Activated CD8-positive, alpha-beta memory T cell treated with anti-CD3 and anti-CD28 coated beads for 4 hours (primary cell): ENCODE measurements around the gene CEACAM3.

ENCODE experiments used
- DNase-seq, 2 donors: peaks; one replicate each; pipeline ENCODE4 v3.0.0-alpha.2; 2020; ENCODE audit warnings: low read depth in 2 of 2

CEACAM3 gene

GRCh38 chr19:41792513-41793413 is 3.6 kb upstream of the CEACAM3 start:
- DNase-seq: peak in 1 of 2 donors; percentile 30

GRCh38 chr19:41793414-41793727 is 3.0 kb upstream of the CEACAM3 start:
- no peak for DNase-seq

GRCh38 chr19:41795031-41795461 is 1.3 kb upstream of the CEACAM3 start:
- DNase-seq: peak; percentile 26 to 45

- no peak for DNase-seq
These were observed 514 bp downstream of the CEACAM3 start for GRCh38 chr19:41796901-41797300.

- no peak for DNase-seq
These were observed 3.1 kb downstream of the CEACAM3 start for GRCh38 chr19:41799444-41800000.

- DNase-seq: no peak
These were observed 4.6 kb downstream of the CEACAM3 start for GRCh38 chr19:41801031-41801430.

GRCh38 chr19:41801792-41802211 is 5.4 kb downstream of the CEACAM3 start:
- DNase-seq: no peak

GRCh38 chr19:41802770-41803169 is 6.4 kb downstream of the CEACAM3 start:
- no peak for DNase-seq

GRCh38 chr19:41804336-41804735 is 7.9 kb downstream of the CEACAM3 start:
- no peak for DNase-seq

GRCh38 chr19:41807176-41807575 is 10.8 kb downstream of the CEACAM3 start:
- DNase-seq: no peak

- no peak for DNase-seq
These were observed 12.5 kb downstream of the CEACAM3 start for GRCh38 chr19:41808663-41809566.

- DNase-seq: no peak
These were observed 13.9 kb downstream of the CEACAM3 start for GRCh38 chr19:41810301-41810700.

GRCh38 chr19:41811036-41811435 is 14.6 kb downstream of the CEACAM3 start:
- no peak for DNase-seq

GRCh38 chr19:41811981-41812380 is 15.6 kb downstream of the CEACAM3 start:
- no peak for DNase-seq

- DNase-seq: no peak
These were observed 17.5 kb downstream of the CEACAM3 start for GRCh38 chr19:41813911-41814310.

- no peak for DNase-seq
These were observed 18.9 kb downstream of the CEACAM3 start for GRCh38 chr19:41815301-41815700.

- DNase-seq: no peak
These were observed 20.4 kb downstream of the CEACAM3 start for GRCh38 chr19:41816761-41817160.

- peak in 1 of 2 donors; percentile 10 for DNase-seq
These were observed 24.8 kb downstream of the CEACAM3 start for GRCh38 chr19:41821003-41821735.

GRCh38 chr19:41837981-41838708 is 41.8 kb downstream of the CEACAM3 start:
- DNase-seq: no peak

GRCh38 chr19:41839211-41839610 is 42.8 kb downstream of the CEACAM3 start:
- no peak for DNase-seq

GRCh38 chr19:41843371-41843770 is 47.0 kb downstream of the CEACAM3 start:
- DNase-seq: no peak
